Measurements from ENCODE around the gene PCDH1. TPM values are rescaled to one million over a fixed set of nuclear protein-coding genes. Genes with fewer than 3 reads are reported as not detected.

Gene PCDH1
- total RNA-seq, 1 donor from 2014 or later: 6.2 TPM

DNA sequence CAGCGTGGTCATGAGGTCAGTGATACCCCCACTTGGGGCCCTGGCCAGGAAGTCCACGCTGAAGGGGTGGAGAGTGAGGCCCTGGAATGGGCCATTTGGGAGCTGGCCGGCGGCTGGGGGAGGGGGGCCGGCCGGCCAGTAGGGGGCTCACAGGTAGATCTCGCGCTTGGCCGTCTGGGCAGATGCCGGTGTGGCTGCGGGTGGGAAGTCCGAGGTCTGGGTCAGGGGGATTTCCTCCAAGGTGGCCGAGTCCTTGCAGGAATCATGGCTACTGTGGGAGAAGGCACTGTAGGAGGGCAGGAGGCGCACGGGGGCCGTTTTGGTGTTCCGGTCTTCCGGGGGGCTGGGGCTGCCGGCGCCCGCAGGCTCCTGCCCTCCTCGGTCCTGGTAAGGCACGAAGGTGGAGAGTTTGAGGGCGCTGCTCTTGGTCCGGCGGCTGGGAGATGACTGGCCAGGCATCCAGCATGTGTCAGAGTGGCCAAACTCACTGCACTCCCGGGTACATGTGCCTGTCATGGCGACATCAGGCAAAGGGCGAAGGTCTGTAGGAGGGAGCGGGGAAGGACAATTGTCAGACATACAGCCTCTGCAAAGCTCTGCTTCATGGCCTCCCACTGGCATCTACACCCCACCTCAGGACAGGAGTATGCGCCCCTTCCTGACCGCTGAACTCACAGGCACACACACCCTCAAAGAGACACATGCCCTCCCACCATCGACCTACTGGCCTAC is 24.1 kb downstream of the PCDH1 start:
- DNase-seq (ENCODE audit: low read depth in 2 of 2): no peak

DNA sequence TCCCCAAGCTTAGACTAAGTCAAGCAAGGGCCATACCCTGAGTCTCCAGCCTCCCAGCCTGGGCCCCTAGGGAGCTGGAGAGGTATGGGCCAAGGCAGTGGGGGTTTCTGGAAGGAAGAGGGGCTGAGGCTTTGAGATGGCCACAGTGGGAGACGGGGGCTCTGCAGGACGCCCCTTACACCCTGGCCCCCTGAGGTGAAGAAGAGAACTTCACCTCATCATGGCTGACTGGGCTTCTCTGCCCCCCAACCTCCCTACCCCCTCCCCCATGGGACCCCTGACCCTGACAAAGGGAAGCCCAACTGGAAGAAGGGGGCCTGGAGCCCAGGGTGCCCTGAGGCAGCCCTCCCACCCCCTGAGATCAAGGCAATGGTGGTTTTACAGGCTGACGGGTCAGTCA is 25.8 kb downstream of the PCDH1 start:
- no peak for DNase-seq (ENCODE audit: low read depth in 2 of 2)

DNA sequence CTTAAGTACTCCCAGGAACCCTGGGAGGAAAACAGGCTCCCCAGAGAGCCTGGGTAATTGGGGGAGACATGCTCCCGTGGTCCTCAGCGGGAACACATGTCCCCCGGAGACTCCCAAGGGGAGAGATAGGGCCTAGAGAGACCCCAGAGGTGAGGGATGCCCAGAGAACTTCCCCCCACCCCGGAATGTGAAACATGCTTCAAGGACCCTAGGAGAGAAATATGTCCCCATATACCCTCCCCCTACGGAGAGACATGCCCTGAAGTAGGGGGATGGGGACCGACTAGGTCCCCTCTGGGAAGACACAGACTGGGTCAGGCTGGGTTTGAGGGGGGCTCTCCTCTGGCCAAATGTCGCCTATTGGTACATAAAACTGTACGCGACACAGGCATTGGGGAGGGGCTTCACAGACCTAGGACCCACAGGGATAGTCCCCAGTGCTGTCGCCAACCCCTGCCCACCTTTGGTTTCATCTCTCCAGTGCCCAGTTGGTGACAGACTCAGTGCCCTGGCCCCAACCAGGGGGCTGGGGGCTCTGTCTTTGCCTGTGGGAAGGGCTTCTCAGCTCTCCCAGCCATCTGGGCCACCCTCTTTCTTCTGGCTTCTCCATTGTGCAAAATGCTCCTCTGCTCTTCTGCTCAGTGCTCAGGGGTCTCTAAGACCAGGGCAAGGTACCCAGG is 26.9 kb downstream of the PCDH1 start:
- no peak for DNase-seq (ENCODE audit: low read depth in 2 of 2)

DNA sequence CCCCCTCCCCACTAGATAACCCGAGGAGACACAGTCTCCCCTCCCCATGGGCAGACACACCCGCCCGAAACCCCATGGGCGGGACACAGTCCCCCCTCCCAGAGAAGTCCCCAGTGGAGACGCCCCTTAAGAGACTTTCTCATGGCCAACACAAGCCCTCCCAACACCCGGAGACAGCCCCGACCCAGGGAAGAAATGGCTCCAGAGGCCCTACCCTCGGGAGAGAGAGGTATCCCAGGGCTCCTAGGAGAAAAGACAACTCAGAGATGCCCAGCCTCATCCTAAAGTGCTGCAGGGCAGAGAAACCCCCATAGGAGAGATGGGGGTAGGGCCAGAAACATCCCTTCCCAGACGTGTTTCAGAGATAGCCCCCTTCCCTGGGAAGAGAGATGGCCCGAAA is 27.4 kb downstream of the PCDH1 start:
- no peak for DNase-seq (ENCODE audit: low read depth in 2 of 2)

DNA sequence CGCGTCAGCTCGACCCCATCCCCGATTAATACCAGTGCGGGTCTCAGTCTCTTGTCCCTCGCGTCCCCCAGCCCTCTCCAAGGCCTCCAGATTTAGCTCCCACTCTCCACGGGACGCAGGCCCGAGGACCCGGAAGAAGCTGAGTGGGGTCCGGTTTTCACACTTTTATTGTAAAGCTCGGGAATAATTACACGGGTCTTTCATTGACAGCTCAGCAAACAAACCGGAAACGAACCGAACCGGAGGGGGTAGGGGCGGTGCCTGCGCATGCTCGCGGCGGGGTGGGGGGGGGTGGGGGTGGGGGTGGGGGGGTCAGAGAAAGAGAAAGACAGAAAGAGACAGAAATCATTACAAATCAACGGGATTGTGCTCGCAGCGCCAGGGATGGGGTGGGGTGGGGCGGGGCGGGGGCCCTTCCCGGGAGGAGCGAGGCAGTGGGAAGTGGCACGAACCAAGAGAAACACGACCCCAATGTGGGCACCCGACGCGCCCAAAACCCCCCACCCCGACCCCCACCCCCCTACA is 27.9 kb downstream of the PCDH1 start:
- DNase-seq (ENCODE audit: low read depth in 2 of 2): peak in 1 of 2 donors; percentile 54

DNA sequence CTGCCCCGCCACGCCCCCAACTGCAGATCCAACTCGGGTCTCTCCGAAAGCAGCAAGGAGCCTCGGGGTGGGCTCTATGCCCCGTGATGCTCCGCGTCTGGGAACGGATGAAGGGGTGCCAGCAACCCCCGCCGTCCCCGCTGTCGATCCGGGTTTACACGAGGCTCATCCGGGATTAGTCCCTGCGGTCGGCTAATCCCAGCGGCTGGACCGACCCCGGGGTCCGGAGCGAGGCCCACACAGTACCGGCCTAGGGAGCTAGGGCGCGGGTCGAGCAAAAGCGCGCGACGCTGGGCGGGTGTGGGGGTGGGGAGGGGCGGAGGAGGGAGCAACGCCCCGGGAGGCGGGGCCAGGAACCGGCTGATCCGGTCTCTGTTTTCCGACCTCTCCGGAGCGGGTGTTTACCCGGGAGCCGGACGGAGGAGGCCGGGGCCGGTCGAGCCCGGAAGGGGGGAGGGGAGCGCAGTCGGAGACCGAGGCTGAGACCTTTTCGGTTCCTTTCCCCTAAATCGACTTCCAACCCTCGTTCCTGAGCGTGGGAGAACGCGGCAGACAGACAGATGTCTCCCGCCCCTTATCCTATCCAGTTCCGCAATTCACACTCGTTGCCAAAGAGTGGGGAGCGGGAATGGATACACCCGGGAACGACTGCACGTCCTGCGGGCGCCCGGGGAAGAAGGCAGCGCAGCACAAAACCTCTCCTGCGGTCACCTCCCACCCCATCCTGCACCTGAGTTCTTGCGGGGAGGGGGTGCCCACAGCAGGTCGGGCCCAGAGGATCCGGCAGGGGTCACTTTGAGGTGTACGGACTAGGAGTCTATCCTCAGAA is 28.6 kb downstream of the PCDH1 start:
- peak; percentile 81 to 85 for DNase-seq (ENCODE audit: low read depth in 2 of 2)

DNA sequence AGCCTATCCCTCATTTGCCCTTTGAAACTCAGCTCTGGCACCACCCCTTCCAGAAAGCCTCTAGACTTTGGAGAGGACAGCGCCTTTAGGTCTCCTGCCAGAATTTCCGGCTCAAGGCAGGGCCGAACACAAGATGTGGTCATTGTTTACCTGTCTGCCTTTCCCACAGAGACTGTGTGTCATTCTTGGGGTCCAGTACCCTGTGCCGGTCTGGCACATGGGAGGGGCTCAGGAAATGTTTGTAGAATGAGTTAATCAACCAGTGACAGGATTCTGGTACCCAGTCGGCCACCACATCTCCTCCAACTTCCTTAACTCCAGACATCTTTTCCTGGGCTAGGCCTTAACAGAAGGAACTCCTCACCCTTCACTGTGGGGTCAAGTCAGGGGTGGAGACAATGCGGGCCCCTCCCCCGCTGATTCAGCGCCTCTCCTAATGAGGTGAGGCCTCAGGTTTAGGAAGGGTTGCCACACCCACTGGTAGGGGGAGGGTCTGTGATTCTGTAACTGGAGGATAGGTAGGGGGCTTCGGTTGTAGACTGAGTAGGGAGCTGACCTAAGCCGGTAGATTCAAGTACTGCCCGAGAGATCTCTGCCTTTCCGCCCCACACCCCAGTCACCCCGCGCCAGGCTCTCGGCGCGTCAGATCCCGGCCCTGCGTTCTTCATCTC is 29.3 kb downstream of the PCDH1 start:
- DNase-seq (ENCODE audit: low read depth in 2 of 2): peak; percentile 23 to 94

DNA sequence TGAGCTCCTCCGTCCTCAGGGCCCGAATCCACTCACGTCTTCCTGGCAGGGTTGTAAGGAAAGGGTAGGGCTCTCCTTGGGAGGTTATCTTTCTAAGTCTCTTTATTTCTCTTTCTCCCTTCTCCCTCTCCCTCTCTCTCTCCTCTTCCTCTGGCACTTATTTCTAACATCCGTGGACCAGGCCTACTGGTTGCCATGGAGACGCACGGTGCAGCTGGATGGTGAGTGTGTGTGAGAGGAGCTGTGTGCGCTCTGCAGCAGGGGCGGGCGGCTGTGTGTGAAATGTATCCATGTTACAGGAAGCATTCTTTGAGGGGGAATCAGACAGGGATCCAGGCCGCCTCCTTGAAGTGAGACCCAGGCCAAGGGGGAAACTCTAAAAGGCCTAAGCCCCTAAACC is 32.2 kb downstream of the PCDH1 start:
- peak in 1 of 2 donors; percentile 83 for DNase-seq (ENCODE audit: low read depth in 2 of 2)

DNA sequence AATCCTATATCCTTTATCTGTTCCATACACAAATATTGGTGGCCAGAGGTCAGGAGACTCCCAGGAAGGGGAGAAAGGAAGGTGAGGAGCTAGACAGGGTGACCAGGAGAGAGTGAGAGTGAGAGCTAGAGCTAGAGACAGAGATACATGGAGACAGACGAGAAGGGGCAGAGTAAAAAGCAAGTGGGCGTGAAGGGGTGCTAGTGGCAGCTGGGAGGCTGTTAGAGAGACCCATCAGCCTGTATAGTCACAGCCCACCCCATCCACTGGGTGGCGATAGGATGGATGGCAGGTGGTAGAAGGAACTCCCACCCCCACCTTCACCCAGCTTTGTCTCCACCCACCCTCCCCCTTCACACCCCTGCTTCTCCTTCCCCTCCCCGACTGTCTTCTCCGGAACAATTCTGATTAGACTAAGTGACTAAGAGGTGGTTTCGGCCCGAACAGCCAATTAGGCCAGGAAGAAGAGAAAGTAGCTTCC is 32.8 kb downstream of the PCDH1 start:
- no peak for DNase-seq (ENCODE audit: low read depth in 2 of 2)

DNA sequence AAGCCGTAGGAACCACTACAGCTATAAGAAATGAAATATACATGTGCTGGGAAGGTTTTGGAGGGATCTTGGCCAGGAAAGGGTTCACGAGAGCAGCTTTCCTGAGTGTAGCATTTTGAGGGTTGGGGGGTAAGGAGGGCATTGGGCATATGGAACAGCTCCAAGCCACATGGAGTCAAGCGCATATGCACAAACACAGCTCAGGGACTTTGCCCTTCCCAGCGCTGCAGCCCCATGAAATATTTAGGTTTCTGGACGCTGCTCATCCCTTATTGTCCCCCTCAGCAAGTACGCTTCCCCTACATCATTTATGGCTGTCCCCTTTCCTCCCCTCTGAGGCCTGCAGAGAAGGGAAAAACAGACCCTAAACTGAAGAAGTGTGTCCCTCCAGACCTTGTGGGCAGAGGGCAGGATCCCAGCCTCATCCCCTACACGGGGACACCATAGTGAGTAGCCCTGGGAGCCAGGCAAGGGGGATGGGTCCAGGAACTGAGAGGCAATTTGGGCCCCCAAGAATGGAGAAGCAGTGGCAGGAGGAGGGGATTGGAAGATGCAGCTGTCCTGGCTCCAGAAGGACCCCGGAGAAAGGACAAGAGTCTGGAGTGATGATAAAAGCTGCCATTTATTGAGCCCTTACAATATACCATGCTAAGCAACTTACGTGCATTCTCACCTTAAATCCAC is 33.7 kb downstream of the PCDH1 start:
- DNase-seq (ENCODE audit: low read depth in 2 of 2): no peak

DNA sequence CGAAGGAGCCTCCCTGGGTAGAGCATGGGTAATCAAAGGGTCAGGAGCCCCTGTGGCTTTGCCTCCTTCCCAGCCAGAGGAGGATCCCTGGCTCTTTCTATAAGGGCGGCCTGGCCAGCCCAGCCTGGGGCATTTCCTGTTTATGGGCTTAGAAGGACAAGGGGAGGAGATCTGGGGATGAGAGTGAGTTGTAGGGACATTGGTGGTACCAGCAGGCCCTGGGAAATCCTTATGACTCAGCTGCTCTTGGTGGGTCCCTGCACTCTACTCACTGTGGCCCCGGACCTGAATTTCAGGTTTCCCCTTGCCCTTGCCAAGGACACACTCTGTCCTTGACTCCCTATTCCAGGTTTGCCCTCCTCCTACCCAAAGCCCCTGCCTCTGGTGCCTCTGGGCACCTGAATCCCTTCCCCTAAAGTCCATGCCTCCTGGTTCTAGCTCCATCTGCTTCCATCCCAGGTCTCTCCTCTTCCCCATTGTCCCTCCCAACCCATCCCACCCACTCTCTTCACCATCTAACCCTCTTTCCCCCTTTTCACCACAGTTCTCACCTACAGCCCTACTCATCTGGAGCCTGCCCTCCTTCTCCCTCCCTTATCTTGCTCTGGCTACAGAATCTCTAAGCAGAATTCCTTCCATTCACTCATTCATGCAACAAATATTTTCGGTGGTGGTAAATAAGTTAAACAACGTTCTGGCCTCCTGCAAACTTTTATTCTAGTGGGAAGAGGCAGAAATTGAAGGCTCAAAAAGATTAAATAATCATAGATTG is 34.9 kb downstream of the PCDH1 start:
- DNase-seq (ENCODE audit: low read depth in 2 of 2): peak in 1 of 2 donors; percentile 57

DNA sequence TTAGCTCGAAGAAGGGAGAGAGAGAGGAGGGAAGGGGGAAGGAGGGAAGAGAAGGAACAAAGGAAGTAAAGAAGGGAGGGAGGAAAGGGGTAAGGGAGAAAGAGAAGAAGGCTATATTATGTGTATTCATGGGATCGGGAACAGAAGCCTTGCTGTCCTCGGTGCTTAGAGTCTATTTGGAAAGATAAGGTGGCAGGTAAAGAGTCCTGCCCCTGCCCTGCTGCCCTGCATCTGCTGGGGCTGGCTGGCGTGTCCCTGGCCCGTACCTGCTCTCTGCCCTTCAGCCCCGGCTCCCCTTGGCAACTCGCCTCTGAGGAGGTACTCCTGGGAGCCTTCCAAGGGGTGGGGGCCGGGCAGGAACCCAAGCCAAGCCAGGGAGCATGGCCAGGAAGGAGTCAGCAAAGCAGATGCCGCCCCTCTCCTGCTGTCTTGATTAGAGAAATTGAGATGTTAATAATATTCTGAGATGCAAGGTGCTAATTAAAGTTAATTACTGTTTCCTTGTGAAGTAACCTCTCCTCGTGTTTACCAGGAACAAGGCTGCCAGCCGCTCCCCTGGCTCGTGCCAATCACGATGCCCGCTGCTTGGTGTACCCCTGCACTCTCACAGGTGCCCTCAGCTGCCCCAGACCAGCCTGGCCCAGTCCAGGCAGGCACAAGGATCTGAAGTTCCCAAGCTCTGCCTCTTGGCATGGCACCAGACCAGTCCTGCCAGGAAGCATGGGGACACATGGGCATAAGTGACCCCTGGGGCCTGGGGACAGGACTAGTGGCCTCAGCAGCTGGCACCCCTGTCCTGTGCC is 36.6 kb downstream of the PCDH1 start:
- no peak for DNase-seq (ENCODE audit: low read depth in 2 of 2)

DNA sequence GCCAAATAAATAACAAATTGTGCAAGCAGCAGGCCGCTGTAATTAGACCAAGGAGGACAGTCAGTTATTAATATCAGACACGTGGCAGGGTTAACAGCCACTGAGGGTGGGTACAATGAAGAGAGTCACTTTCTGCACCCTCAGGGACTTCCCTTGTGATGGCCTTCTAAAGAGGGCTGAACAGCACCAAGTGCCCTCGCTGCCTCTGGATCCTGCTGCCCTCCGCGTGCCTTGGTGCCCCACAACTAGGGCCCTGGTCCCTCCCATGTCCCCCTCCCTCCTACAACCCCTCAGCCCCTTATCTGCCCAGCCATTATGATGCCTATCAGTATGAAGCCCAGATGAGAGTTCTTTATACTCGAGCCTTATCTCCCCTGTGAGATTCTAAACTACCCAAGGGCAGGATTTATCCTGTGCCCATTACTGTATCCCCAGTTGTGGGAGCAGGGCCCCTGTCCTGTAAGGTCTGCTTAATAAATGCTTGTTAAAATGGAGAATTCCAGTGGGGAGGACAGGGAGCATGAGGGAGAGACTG is 37.3 kb downstream of the PCDH1 start:
- DNase-seq (ENCODE audit: low read depth in 2 of 2): no peak

DNA sequence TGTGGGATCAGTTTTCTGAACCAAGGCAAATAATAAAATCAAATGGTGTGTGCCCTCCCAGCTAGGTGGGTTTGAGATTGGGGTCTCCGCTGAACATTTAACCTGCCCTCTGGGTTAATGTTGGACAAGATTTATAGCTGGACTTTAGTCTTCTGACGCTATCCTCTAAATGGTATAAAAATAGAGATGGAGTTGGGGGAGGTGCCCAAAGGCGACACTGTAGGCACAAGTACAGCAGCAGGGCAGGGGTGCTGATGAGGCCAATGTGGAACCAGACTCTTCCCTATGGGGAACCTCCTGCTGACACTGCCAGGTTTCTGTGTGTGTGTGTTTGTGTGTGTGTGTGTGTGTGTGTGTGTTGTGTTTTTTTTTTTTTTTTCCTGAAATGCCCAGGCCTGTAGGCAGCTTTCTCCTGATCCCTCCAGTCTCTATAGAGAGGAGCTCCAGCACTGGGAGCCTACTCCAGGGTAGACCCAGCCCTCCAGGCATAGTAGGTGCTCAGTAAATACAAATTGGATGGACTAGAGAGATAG is 37.9 kb downstream of the PCDH1 start:
- DNase-seq (ENCODE audit: low read depth in 2 of 2): no peak

DNA sequence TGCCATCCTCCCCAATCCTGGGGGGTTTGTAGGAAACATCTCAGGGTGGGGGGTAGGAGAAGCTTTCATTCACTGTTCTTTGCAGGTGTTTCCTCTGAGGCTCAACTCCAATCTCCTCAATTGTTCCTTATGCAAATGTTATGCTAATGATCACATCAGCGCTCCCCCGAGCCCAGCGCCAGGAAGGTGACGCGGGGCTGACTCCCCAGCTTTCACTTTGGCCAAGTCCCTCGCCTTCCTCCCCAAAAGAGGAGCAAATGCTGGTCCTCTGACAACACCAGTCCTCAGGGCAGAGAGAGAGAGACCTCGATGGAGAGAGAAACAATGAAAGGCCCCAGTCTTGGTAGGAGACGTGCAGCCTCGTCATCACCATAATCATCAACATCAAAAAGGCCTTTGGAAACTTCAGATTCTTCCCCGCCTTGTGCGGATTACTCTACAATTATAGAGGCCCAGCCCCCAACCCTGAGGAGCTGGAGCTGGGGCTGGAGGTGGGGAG is 39.1 kb downstream of the PCDH1 start:
- DNase-seq (ENCODE audit: low read depth in 2 of 2): peak in 1 of 2 donors; percentile 91

DNA sequence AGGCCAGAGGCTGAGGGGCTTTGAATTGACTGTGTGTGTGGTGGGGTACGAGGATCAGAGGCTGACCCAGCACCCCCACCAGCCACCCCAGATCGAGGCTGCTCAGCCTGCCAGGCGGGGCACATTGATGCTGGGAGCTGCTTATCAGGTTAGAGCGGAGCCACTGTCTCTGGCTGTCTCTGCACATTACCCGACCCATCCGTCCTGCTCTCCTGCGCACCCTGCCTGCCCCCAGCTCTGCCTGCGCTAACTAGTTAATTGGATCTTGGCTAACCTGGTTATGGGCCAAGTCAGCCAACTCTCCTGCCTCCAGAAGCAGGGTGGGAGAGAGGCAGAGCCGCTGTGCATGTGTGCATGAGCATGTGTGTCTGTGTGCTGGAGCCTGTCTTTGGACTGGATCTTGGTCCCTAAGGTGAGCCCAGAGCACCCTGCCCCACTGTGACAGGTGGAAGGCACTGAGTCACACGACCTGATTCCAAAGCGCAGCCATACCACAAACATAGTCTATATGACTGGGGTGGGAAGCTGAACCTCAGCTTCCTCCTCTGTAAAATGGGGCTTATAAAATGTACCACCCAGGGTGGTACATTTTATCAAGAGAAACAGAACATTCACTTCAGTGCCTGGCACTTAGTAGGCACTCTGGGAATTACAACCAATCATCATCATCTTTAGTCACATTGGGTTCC is 39.7 kb downstream of the PCDH1 start:
- no peak for DNase-seq (ENCODE audit: low read depth in 2 of 2)

DNA sequence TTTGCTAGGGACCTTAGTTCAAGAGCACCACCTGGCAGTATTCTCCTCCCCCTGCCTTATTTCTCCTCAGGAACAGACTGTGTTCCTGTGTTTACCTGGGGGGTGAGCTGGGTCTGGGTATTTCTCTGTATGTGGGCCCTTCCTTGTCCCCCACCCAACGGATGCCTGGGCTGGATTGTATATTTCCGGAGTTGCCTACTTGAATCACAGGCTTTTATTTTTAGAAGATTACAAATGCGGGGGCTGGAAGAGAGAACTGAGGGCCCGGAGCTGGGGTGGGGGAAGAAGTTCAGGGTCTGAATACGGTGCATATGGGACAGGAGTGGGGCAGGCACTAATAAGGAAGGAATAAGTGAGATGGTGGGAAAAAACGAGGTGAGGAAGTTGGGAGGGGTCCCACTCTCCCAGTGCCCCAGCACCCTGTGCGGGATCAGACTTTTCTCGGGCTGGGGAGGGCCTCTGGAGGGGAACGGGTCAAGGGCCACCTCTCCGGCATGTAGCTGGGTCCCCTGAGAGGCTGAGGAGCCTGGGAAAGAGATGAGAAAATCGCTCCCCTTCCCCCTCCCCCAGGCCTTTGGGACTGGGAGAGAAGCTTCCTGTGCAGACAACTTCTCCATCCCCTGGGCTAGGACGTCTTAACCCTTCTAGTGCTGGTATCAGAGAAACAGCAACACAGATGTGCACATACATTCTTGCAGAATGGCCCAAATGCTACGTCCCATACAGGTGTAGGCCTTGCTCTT is 42.1 kb downstream of the PCDH1 start:
- peak in 1 of 2 donors; percentile 79 for DNase-seq (ENCODE audit: low read depth in 2 of 2)

Data from lung microvascular endothelial cell (primary cell).